ENCODE results near the gene PCDHGA4.

- TF ChIP-seq ELF4 (IDR thresholded peaks at IDR 0.05) (no peak), NFRKB (IDR thresholded peaks at IDR 0.05) (no peak), FOXK2 (IDR thresholded peaks at IDR 0.05) (no peak), SUZ12 (IDR thresholded peaks at IDR 0.05) (no peak), ARNT (IDR thresholded peaks at IDR 0.05) (no peak), SP1 (IDR thresholded peaks at IDR 0.05) (no peak), LEF1 (IDR thresholded peaks at IDR 0.05; ENCODE audit: borderline replicate concordance) (no peak), ZNF384 (IDR thresholded peaks at IDR 0.05) (no peak), FOXA1 (IDR thresholded peaks at IDR 0.05) (no peak), HDGF (IDR thresholded peaks at IDR 0.05; ENCODE audit: borderline replicate concordance) (no peak), FOXM1 (IDR thresholded peaks at IDR 0.05; ENCODE audit: borderline replicate concordance) (no peak)
Measured at GRCh38 chr5:141392429-141393198, 37.8 kb downstream of the PCDHGA4 start, which contains the start of gene PCDHGA8.
